KBM-7 (cell line): Measurements from ENCODE around the gene KCNQ1.

Source experiments
- DNase-seq: peaks from one replicate; pipeline ENCODE4 v3.0.0-alpha.2; 2015
- in situ Hi-C: fragments of 300-500 bp; cut with MboI; formaldehyde crosslinking; loops from 2 replicates; pipeline ENCODE4 v1.14.3; 2020; ENCODE audit warnings: low sequenced_read_pairs, low pct_unique_long_range_greater_than_20kb, mixed read lengths

The KCNQ1 gene

GRCh38 chr11:2525166-2525861 is 80.5 kb downstream of the KCNQ1 start:
- in situ Hi-C loops: loop anchor here (25.0 kb wide), 1 partner anchor 338 kb away; no protein-coding TSS in a partner anchor
- DNase-seq: no peak

- in situ Hi-C loops: loop anchor here (25.0 kb wide), 1 partner anchor 339 kb away; no protein-coding TSS in a partner anchor
- DNase-seq: no peak
Measured at GRCh38 chr11:2525941-2526807, 81.4 kb downstream of the KCNQ1 start.

GRCh38 chr11:2526808-2527381 is 82.1 kb downstream of the KCNQ1 start:
- peak; percentile 70 for DNase-seq
- in situ Hi-C loops: loop anchor here (25.0 kb wide), 1 partner anchor 340 kb away; no protein-coding TSS in a partner anchor

- no peak for DNase-seq
- in situ Hi-C loops: loop anchor here (25.0 kb wide), 1 partner anchor 340 kb away; no protein-coding TSS in a partner anchor
Measured at GRCh38 chr11:2527621-2528291, 82.9 kb downstream of the KCNQ1 start.

- in situ Hi-C loops: loop anchor here (25.0 kb wide), 1 partner anchor 341 kb away; no protein-coding TSS in a partner anchor
- no peak for DNase-seq
Measured at GRCh38 chr11:2528301-2529050, 83.7 kb downstream of the KCNQ1 start.

- in situ Hi-C loops: loop anchor here (25.0 kb wide), 1 partner anchor 342 kb away; no protein-coding TSS in a partner anchor
- DNase-seq: no peak
Measured at GRCh38 chr11:2529173-2529572, 84.4 kb downstream of the KCNQ1 start.

GRCh38 chr11:2529636-2530035 is 84.8 kb downstream of the KCNQ1 start:
- in situ Hi-C loops: loop anchor here (10.0 to 25.0 kb wide), 2 partner anchors 342 to 365 kb away; no protein-coding TSS in a partner anchor
- no peak for DNase-seq

- DNase-seq: no peak
- in situ Hi-C loops: loop anchor here (10.0 to 25.0 kb wide), 2 partner anchors 343 to 365 kb away; no protein-coding TSS in a partner anchor
Measured at GRCh38 chr11:2530131-2530854, 85.5 kb downstream of the KCNQ1 start.

- no peak for DNase-seq
- in situ Hi-C loops: loop anchor here (10.0 to 25.0 kb wide), 2 partner anchors 344 to 364 kb away; no protein-coding TSS in a partner anchor
Measured at GRCh38 chr11:2530855-2531200, 86.0 kb downstream of the KCNQ1 start.

GRCh38 chr11:2531277-2531986 is 86.6 kb downstream of the KCNQ1 start:
- peak; percentile 62 for DNase-seq
- in situ Hi-C loops: loop anchor here (10.0 to 25.0 kb wide), 2 partner anchors 344 to 363 kb away; no protein-coding TSS in a partner anchor

- in situ Hi-C loops: loop anchor here (10.0 to 25.0 kb wide), 2 partner anchors 345 to 363 kb away; no protein-coding TSS in a partner anchor
- no peak for DNase-seq
Measured at GRCh38 chr11:2531987-2532703, 87.3 kb downstream of the KCNQ1 start.

- peak; percentile 96 for DNase-seq
- in situ Hi-C loops: loop anchor here (10.0 to 25.0 kb wide), 2 partner anchors 346 to 362 kb away; no protein-coding TSS in a partner anchor
Measured at GRCh38 chr11:2532704-2533586, 88.1 kb downstream of the KCNQ1 start.

- peak; percentile 81 for DNase-seq
Measured at GRCh38 chr11:2533587-2534133, 88.9 kb downstream of the KCNQ1 start.

GRCh38 chr11:2534134-2534956 is 89.5 kb downstream of the KCNQ1 start:
- in situ Hi-C loops: loop anchor here (10.0 to 25.0 kb wide), 2 partner anchors 347 to 360 kb away; no protein-coding TSS in a partner anchor
- DNase-seq: no peak

More at GRCh38 chr11:2533587-2534133, 88.9 kb downstream of the KCNQ1 start:
- in situ Hi-C loops: loop anchor here (10.0 to 25.0 kb wide), 2 partner anchors 346 to 361 kb away; no protein-coding TSS in a partner anchor
